IPS-15b (cell line): ENCODE results near the gene MYB.

Experiments used
- H3K27me3 ChIP-seq: one replicate; pipeline ENCODE4 v1.6.1; 2013; ENCODE audit warnings: low read length; ENCODE audit not compliant: control insufficient read depth, insufficient read depth
- H3K36me3 ChIP-seq: one replicate; pipeline ENCODE4 v1.6.1; 2013; ENCODE audit warnings: low read length; ENCODE audit not compliant: control insufficient read depth, insufficient read depth
- H3K4me1 ChIP-seq: one replicate; pipeline ENCODE4 v1.6.1; 2013; ENCODE audit warnings: mild to moderate bottlenecking, low read length; ENCODE audit not compliant: control insufficient read depth, insufficient read depth
- H3K4me3 ChIP-seq: one replicate; pipeline ENCODE4 v1.5.1; 2013; ENCODE audit warnings: low read depth, low read length
- H3K9ac ChIP-seq: one replicate; pipeline ENCODE4 v1.6.1; 2013; ENCODE audit warnings: low read depth, mild to moderate bottlenecking, low read length
- H3K9me3 ChIP-seq: one replicate; pipeline ENCODE4 v1.6.1; 2013; ENCODE audit warnings: mild to moderate bottlenecking, low read length; ENCODE audit not compliant: control insufficient read depth, insufficient read depth

The MYB gene

DNA sequence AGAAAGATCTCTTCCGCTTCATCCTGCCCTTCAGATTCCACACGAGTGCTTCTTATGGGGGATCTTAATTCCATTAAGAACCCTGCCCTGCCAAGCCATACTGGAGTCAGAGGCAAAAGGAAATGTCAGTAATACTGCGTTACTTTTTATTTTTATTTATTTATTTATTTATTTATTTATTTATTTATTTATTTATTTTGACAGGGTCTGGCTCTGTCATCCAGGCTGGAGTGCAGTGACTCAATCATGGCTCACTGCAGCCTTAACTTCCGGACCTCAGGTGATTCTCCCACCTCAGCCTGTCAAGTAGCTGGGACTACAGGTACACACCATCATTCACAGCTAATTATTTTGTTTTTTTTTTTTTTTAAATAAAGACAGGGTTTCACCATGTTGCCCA lies 79.5 kb downstream of the MYB start:
- no peak overlapping the region for H3K9ac ChIP-seq
- H3K4me1 ChIP-seq = no peaks in the 10 kb centered on the region
- no peak overlapping the region for H3K4me3 ChIP-seq
- no peaks in the 10 kb centered on the region for H3K36me3 ChIP-seq
- H3K27me3 ChIP-seq = no peaks in the 10 kb centered on the region
- no peaks in the 10 kb centered on the region for H3K9me3 ChIP-seq

DNA sequence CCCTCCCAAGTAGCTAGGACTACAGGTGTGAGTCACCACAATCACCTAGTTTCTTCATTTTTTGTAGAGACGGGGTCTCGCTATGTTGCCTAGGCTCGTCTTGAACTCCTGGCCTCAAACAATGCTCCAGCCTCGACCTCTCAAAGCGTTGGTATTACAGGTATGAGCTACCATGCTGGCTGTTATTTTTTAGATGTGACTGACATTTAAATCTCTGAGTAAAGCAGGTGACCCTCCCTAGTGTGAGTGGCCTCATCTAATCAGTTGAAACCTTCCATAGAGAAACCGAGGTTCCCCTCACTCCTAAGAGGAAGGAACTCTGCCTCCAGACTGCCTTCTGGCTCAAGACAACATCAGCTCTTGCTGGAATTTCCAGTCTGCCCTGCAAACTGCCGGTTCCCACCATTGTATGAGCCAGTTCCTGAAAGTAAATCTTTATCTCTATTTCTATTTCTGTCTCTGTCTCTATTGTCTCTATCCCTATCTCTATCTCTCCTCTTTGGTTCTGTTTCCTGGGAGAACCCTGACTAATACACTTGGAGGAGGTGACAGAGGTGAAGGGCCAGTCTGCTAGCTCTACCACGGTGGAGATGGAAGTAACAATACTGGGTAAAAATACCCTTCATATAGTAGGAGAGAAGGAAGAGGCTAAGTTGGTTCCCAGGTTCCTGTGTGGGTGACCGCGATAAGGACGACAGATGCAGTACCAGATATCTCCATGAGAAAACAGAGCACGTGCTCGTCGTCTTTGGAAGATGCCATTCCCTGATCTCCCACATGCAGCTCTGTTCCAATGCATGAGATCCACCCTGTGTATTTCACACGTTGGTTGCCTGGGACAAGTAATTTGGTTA lies 81.0 kb downstream of the MYB start:
- Histone ChIP-seq H3K9me3 (no peaks in the 10 kb centered on the region), H3K36me3 (no peaks in the 10 kb centered on the region), H3K4me1 (no peaks in the 10 kb centered on the region), H3K27me3 (no peaks in the 10 kb centered on the region), H3K4me3 (no peak overlapping the region), H3K9ac (no peak overlapping the region)

GRCh38 chr6:135265278-135265677 lies 84.2 kb downstream of the MYB start:
- Histone ChIP-seq H3K4me3 (no peak overlapping the region), H3K9ac (no peak overlapping the region), H3K4me1 (peaks cover under 1% of the 10 kb centered on the region), H3K36me3 (no peaks in the 10 kb centered on the region), H3K9me3 (no peaks in the 10 kb centered on the region), H3K27me3 (no peaks in the 10 kb centered on the region)

GRCh38 chr6:135266675-135267074 lies 85.6 kb downstream of the MYB start:
- Histone ChIP-seq H3K9ac (no peak overlapping the region), H3K9me3 (no peaks in the 10 kb centered on the region), H3K36me3 (no peaks in the 10 kb centered on the region), H3K4me3 (no peak overlapping the region), H3K27me3 (no peaks in the 10 kb centered on the region), H3K4me1 (peaks cover 8% of the 10 kb centered on the region)

DNA sequence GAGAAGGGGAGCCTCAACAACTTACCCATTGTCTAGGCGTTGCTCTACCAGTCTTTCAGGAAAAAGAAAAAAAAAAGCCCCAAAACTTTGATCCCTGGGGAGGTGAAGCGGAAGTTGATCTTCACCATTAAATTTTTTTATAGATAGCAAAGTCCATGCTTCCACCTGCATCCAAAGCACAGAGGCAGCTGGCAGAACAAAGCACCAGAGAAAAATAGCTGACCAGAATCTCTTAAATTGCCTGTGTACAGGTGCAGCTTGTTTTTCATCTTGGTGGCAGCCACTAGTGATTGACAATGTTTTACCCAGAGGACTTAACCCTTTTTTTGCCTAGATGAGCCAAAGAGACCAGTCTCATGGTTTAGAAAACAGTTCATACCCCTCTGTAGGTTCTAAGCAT lies 86.0 kb downstream of the MYB start:
- no peak overlapping the region for H3K9ac ChIP-seq
- peaks cover 9% of the 10 kb centered on the region for H3K4me1 ChIP-seq
- H3K9me3 ChIP-seq = no peaks in the 10 kb centered on the region
- H3K27me3 ChIP-seq = no peaks in the 10 kb centered on the region
- H3K4me3 ChIP-seq = no peak overlapping the region
- H3K36me3 ChIP-seq = no peaks in the 10 kb centered on the region

DNA sequence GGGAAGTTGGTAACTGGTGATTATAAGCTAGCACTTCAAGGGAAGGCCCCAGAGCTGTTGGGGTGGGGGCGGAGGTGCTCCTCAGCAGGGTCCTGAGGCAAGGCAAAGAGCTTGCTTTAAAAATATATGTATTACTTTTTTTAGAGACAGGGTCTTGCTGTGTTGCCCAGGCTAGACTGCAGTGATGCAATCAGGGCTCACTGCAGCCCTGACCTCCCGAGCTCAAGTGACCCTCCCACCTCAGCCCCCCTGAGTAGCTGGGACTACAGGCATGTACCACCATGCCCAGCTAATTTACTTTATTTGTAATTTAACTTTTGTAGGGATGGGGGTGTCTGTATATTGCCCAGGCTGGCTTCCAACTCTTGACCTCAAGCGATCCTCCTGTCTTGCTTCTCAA lies 87.2 kb downstream of the MYB start:
- H3K27me3 ChIP-seq = no peaks in the 10 kb centered on the region
- no peaks in the 10 kb centered on the region for H3K9me3 ChIP-seq
- H3K9ac ChIP-seq = no peak overlapping the region
- no peak overlapping the region for H3K4me3 ChIP-seq
- no peaks in the 10 kb centered on the region for H3K36me3 ChIP-seq
- H3K4me1 ChIP-seq = peaks cover 9% of the 10 kb centered on the region

DNA sequence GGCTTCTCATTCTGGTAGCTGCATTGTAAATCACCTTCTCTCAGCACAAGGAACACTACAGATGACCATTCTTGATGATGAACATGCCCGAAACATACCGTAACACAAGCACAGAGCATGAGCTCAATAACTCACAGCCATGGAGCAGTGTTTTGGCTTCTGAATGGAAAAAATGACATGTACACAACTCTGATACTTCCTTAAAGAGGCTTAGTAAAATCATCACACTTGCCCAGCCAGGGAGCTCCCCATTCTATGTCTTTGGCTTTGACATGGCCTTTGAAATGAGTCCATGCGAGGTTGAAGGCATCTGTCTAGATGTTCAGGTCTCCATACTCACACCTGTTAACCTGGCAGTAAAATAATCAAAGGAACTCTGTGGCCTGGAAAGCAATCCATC lies 87.6 kb downstream of the MYB start:
- no peak overlapping the region for H3K9ac ChIP-seq
- no peaks in the 10 kb centered on the region for H3K36me3 ChIP-seq
- H3K9me3 ChIP-seq = no peaks in the 10 kb centered on the region
- H3K4me1 ChIP-seq = peaks cover 9% of the 10 kb centered on the region
- H3K4me3 ChIP-seq = no peak overlapping the region
- no peaks in the 10 kb centered on the region for H3K27me3 ChIP-seq
